A549 (cell line): ENCODE results near the gene SLC9A9.

Experiments used
- HOXA7 ChIP-seq: fragments of 250-450 bp; sonication (Bioruptor Pico); IDR thresholded peaks from 2 replicates; pipeline ENCODE4 v1.5.0; 2020; ENCODE audit warnings: mild to moderate bottlenecking, moderate library complexity
- MAFK ChIP-seq: fragments of 450-650 bp; IDR thresholded peaks from 2 replicates; pipeline ENCODE4 v1.6.1; 2014; ENCODE audit not compliant: partially characterized antibody
- MAZ ChIP-seq: fragments of 150-350 bp; IDR thresholded peaks from 2 replicates; pipeline ENCODE4 v1.6.1; 2014; ENCODE audit warnings: antibody characterized with exemption, low read depth, low read length, borderline replicate concordance
- MYC ChIP-seq: IDR thresholded peaks from 2 replicates; pipeline ENCODE4 v1.6.1; 2012; ENCODE audit warnings: mild to moderate bottlenecking, inconsistent platforms, low read length, improper control_type of control experiment, borderline replicate concordance
- NFE2L2 ChIP-seq: fragments of 150-350 bp; conservative IDR thresholded peaks from 2 replicates; pipeline ENCODE4 v1.6.1; 2014; ENCODE audit warnings: low read length
- POLR2A ChIP-seq: IDR thresholded peaks from 2 replicates; pipeline ENCODE4 v1.6.1; 2012; ENCODE audit warnings: mild to moderate bottlenecking, low read length
- RCOR1 ChIP-seq: fragments of 150-350 bp; IDR thresholded peaks from 2 replicates; pipeline ENCODE4 v1.6.1; 2014; ENCODE audit warnings: antibody characterized with exemption, low read length, low read depth
- RNF2 ChIP-seq: fragments of 200-600 bp; sonication (generic); IDR thresholded peaks from 2 replicates; pipeline ENCODE4 v1.6.1; 2016; ENCODE audit warnings: low read depth, mild to moderate bottlenecking, antibody characterized with exemption, moderate library complexity, borderline replicate concordance
- SMC3 ChIP-seq: fragments of >200 bp; sonication (Bioruptor Twin); formaldehyde crosslinking; IDR thresholded peaks from 3 replicates; pipeline ENCODE4 v1.6.1; 2018; ENCODE audit warnings: inconsistent platforms
- ZFP36 ChIP-seq: fragments of 450-650 bp; IDR thresholded peaks from 2 replicates; pipeline ENCODE4 v1.6.1; 2014; ENCODE audit warnings: borderline replicate concordance; ENCODE audit not compliant: partially characterized antibody
- TF ChIP-seq, protein P1 (sequence below): fragments of >200 bp; sonication (Bioruptor Twin); formaldehyde crosslinking; IDR thresholded peaks from 3 replicates; pipeline ENCODE4 v1.5.1; 2016
- TF ChIP-seq, protein P2 (sequence below): IDR thresholded peaks from 2 replicates; pipeline ENCODE4 v1.6.1; 2012
- TF ChIP-seq, protein P3 (sequence below): IDR thresholded peaks from 2 replicates; pipeline ENCODE4 v1.6.1; 2012

DNA sequence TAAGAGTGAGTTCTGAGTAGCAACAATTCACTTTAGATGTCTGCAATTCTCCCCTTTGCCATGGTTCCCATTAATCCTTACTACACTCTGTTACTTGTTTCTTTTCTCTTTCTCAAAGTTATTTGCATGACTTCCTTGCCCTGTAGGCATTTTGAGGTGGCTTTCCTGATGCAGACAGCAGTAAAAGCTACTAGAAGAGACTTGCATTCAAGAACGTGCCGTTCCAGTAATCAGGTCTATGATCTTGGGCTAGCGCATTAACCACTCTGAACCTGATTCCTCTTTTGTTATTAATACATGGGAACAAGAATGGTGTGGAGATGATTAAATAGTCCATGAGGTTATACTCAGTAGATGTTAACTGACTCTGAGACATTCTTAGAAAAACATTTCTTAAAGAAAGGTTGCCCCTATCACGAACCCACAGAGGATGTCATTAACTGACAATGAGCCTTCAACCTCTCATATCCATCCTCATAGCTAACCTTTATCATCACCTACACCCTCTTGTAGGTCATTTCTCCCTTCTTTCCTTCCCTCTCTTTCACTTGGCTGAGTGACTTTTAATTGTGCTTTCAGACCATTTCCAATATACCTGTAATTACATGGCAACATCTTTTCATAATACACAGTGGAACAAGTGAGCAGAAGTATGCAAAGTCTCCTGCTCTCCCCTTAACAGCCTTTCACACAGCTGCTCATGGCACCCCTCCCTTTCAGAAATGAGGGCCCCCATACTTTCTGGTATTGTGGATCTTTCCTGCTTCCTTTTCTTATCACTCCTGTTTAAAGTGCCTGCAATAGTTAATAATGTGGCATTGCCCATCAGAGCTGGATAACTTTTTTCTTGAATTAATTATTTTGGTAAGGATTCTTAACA lies 552.8 kb downstream of the SLC9A9 start:
- TF ChIP-seq, protein P1, sequence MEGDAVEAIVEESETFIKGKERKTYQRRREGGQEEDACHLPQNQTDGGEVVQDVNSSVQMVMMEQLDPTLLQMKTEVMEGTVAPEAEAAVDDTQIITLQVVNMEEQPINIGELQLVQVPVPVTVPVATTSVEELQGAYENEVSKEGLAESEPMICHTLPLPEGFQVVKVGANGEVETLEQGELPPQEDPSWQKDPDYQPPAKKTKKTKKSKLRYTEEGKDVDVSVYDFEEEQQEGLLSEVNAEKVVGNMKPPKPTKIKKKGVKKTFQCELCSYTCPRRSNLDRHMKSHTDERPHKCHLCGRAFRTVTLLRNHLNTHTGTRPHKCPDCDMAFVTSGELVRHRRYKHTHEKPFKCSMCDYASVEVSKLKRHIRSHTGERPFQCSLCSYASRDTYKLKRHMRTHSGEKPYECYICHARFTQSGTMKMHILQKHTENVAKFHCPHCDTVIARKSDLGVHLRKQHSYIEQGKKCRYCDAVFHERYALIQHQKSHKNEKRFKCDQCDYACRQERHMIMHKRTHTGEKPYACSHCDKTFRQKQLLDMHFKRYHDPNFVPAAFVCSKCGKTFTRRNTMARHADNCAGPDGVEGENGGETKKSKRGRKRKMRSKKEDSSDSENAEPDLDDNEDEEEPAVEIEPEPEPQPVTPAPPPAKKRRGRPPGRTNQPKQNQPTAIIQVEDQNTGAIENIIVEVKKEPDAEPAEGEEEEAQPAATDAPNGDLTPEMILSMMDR: no peak
- TF ChIP-seq RNF2: no peak
- TF ChIP-seq POLR2A: no peak
- TF ChIP-seq, protein P2, sequence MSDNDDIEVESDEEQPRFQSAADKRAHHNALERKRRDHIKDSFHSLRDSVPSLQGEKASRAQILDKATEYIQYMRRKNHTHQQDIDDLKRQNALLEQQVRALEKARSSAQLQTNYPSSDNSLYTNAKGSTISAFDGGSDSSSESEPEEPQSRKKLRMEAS: no peak
- no peak for TF ChIP-seq ZFP36
- TF ChIP-seq MYC: no peak
- TF ChIP-seq HOXA7: no peak
- TF ChIP-seq, protein P3, sequence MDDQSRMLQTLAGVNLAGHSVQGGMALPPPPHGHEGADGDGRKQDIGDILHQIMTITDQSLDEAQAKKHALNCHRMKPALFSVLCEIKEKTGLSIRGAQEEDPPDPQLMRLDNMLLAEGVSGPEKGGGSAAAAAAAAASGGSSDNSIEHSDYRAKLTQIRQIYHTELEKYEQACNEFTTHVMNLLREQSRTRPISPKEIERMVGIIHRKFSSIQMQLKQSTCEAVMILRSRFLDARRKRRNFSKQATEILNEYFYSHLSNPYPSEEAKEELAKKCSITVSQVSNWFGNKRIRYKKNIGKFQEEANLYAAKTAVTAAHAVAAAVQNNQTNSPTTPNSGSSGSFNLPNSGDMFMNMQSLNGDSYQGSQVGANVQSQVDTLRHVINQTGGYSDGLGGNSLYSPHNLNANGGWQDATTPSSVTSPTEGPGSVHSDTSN: no peak
- no peak for TF ChIP-seq RCOR1
- TF ChIP-seq MAZ: no peak
- TF ChIP-seq MAFK: no peak
- TF ChIP-seq SMC3: no peak
- no peak for TF ChIP-seq NFE2L2
